Occipital lobe (tissue), 2 donors: ENCODE results near the gene TMEM106C. TPM values are rescaled to one million over a fixed set of nuclear protein-coding genes. Genes with fewer than 3 reads are reported as not detected.

ENCODE experiments used
- DNase-seq: peaks from one replicate; lab custom pipeline; 2025; lab: John Stamatoyannopoulos, UW
- total RNA-seq: library from RNA; depleted of rRNA; stranded (reverse); fragments of >200 nt; gene quantifications from one replicate; pipeline ENCODE4 v1.2.3, GENCODE V29; 2014

TMEM106C gene
- total RNA-seq, 1 donor from 2014 or later, result 73.6 TPM

GRCh38 chr12:48016373-48017020, 53.1 kb downstream of the TMEM106C start:
- DNase-seq, result no peak

DNA sequence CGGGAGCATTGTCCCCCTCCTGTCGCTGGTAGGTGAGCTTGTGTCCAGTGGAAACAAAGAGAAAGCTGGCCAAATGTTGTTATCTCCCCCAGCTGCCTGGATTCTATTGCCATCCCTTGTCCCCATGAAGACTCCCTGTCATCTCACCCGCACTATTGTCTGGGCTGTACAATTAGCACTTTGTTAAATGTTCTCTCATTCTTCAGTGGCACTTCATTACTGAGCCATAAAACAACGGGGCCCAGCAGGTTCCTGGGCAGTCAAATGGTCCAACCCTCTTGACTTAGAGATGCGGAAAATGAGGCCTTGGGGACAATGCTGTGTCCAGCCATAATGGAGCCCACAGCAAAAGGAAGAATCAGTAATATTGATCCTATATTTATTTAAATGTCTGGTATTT, 54.1 kb downstream of the TMEM106C start:
- DNase-seq, result no peak

GRCh38 chr12:48017921-48018617, 54.7 kb downstream of the TMEM106C start:
- DNase-seq, result no peak

Other genes with a start within 250 kb of the TMEM106C start
- not detected for gene ENDOU, start 238.1 kb upstream of the TMEM106C start, total RNA-seq
- gene RAPGEF3, start 204.7 kb upstream of the TMEM106C start, total RNA-seq, result 9.0 TPM
- gene SLC48A1, start 190.4 kb upstream of the TMEM106C start, total RNA-seq, result 11.1 TPM
- 5.9 TPM for gene HDAC7, start 143.7 kb upstream of the TMEM106C start, total RNA-seq
- gene VDR, start 58.6 kb upstream of the TMEM106C start, total RNA-seq, result not detected
- gene COL2A1, start 40.9 kb downstream of the TMEM106C start, total RNA-seq, result 0.78 TPM
- gene SENP1, start 142.5 kb downstream of the TMEM106C start, total RNA-seq, result 33.5 TPM
- 112 TPM for gene PFKM, start 155.8 kb downstream of the TMEM106C start, total RNA-seq
- gene ASB8, start 193.9 kb downstream of the TMEM106C start, total RNA-seq, result 38.8 TPM
- gene CCDC184, start 220.0 kb downstream of the TMEM106C start, total RNA-seq, result 17.0 TPM
- gene OR10AD1, start 239.7 kb downstream of the TMEM106C start, total RNA-seq, result not detected